H1 (cell line): ENCODE data around the gene XPO1. TPM values are rescaled to one million over a fixed set of nuclear protein-coding genes. Genes with fewer than 3 reads are reported as not detected.

Experiments used
- CTCF ChIA-PET: fragments of 300-600 bp; sonication (Branson Sonifier 250); formaldehyde crosslinking; loops from one replicate; lab custom pipeline; 2021; ENCODE audit not compliant: partially characterized antibody; lab: Charles Lee
- POLR2A ChIA-PET: fragments of 300-600 bp; sonication (Branson Sonifier 250); formaldehyde crosslinking; loops from one replicate; lab custom pipeline; 2021; ENCODE audit warnings: inconsistent platforms; ENCODE audit not compliant: partially characterized antibody; lab: Charles Lee
- DNase-seq, 2 experiments: peaks; one replicate each; pipeline versions ENCODE4 v3.0.0 to v3.0.0-alpha.2; 2010 to 2022; ENCODE audit warnings: low spot score in 2 of 2, low read depth in 1 of 2, mixed read lengths in 1 of 2
- FAIRE-seq: peaks from 2 replicates; lab custom pipeline; 2011; peaks lifted over from hg19 to GRCh38; lab: Jason Lieb, UNC
- H2AFZ ChIP-seq: 2 replicates; pipeline ENCODE4 v1.8.1; 2012; ENCODE audit warnings: low read length, inconsistent platforms
- H2AK5ac ChIP-seq: 2 replicates; pipeline ENCODE4 v1.6.1; 2013; ENCODE audit warnings: low read depth, low read length
- H2BK120ac ChIP-seq: replicated peaks from 2 replicates; pipeline ENCODE3; 2013; ENCODE audit warnings: low read depth, low read length, inconsistent platforms
- H2BK12ac ChIP-seq: 2 replicates; pipeline ENCODE4 v1.6.1; 2013; ENCODE audit warnings: low read depth, low read length
- H2BK15ac ChIP-seq: 2 replicates; pipeline ENCODE4 v1.6.1; 2013; ENCODE audit warnings: low read length
- H2BK20ac ChIP-seq: 2 replicates; pipeline ENCODE4 v1.6.1; 2013; ENCODE audit warnings: low read length
- H2BK5ac ChIP-seq: 2 replicates; pipeline ENCODE4 v1.6.1; 2013; ENCODE audit warnings: low read depth, low read length
- H3K14ac ChIP-seq: 2 replicates; pipeline ENCODE4 v1.6.1; 2013; ENCODE audit warnings: inconsistent platforms; ENCODE audit not compliant: insufficient read length
- H3K18ac ChIP-seq: 2 replicates; pipeline ENCODE4 v1.6.1; 2013; ENCODE audit warnings: low read length; ENCODE audit errors: extremely low read depth
- H3K23ac ChIP-seq: 2 replicates; pipeline ENCODE4 v1.6.1; 2013; ENCODE audit warnings: inconsistent platforms; ENCODE audit not compliant: insufficient read length
- H3K23me2 ChIP-seq: 2 replicates; pipeline ENCODE4 v1.6.1; 2013; ENCODE audit warnings: low read depth, low read length
- H3K27ac ChIP-seq: 2 replicates; pipeline ENCODE4 v1.6.1; 2011; ENCODE audit warnings: low read depth, low read length, inconsistent platforms
- H3K27me3 ChIP-seq, 4 experiments: replicated peaks in 1 of 4; 1 replicate in 1 of 4; 2 replicates in 3 of 4; pipeline versions ENCODE4 v1.6.1 to v1.8.1; 2011 to 2013; ENCODE audit warnings: low read length in 3 of 4, mild to moderate bottlenecking in 3 of 4, inconsistent platforms in 2 of 4, mixed read lengths in 2 of 4, moderate library complexity in 1 of 4; ENCODE audit not compliant: control insufficient read depth in 3 of 4, insufficient read depth in 3 of 4; ENCODE audit errors: extremely low read depth in 1 of 4
- H3K36me3 ChIP-seq, 4 experiments: 2 replicates each; pipeline versions ENCODE4 v1.6.1 to v1.8.1; 2011 to 2013; ENCODE audit warnings: mild to moderate bottlenecking in 4 of 4, low read length in 3 of 4, moderate library complexity in 2 of 4, control low read depth in 1 of 4, inconsistent platforms in 1 of 4; ENCODE audit not compliant: insufficient read depth in 4 of 4, control insufficient read depth in 2 of 4
- H3K4ac ChIP-seq: replicated peaks from 2 replicates; pipeline ENCODE3; 2013; ENCODE audit warnings: low read length, low read depth, mixed read lengths, inconsistent platforms; ENCODE audit not compliant: insufficient read length
- H3K4me1 ChIP-seq, 4 experiments: replicated peaks in 1 of 4; 1 replicate in 1 of 4; 2 replicates in 3 of 4; pipeline versions ENCODE4 v1.6.1 to v1.8.1; 2011 to 2013; ENCODE audit warnings: low read length in 3 of 4, inconsistent platforms in 2 of 4, mixed read lengths in 1 of 4; ENCODE audit not compliant: insufficient read depth in 4 of 4, control insufficient read depth in 3 of 4
- H3K4me2 ChIP-seq, 2 experiments: 2 replicates each; pipeline versions ENCODE4 v1.6.1 to v1.8.1; 2011 to 2013; ENCODE audit warnings: low read depth in 2 of 2, low read length in 2 of 2, control low read depth in 1 of 2, inconsistent platforms in 1 of 2, mild to moderate bottlenecking in 1 of 2; ENCODE audit not compliant: insufficient read depth in 1 of 2
- H3K4me3 ChIP-seq, 4 experiments: fragments of 200-600, 300-600 bp in 1 of 4; sonication (generic), shearing (Covaris generic), sonication (Bioruptor Twin) in 1 of 4; 2 replicates each; pipeline versions ENCODE4 v1.5.1 to v1.8.1; 2011 to 2016; ENCODE audit warnings: low read length in 4 of 4, low read depth in 3 of 4, control low read depth in 2 of 4, inconsistent platforms in 2 of 4, mild to moderate bottlenecking in 2 of 4, mixed read lengths in 1 of 4, moderate library complexity in 1 of 4; ENCODE audit not compliant: insufficient read depth in 2 of 4; ENCODE audit errors: extremely low read depth in 1 of 4
- H3K56ac ChIP-seq: replicated peaks from 2 replicates; pipeline ENCODE3; 2013; ENCODE audit warnings: low read depth, mild to moderate bottlenecking, mixed read lengths, low read length, inconsistent platforms; ENCODE audit not compliant: insufficient read length
- H3K79me1 ChIP-seq: 2 replicates; pipeline ENCODE4 v1.6.1; 2013; ENCODE audit warnings: low read depth, low read length, control low read depth
- H3K79me2 ChIP-seq, 2 experiments: 2 replicates each; pipeline versions ENCODE4 v1.6.1 to v1.8.1; 2012 to 2013; ENCODE audit warnings: low read length in 2 of 2, mild to moderate bottlenecking in 2 of 2, inconsistent platforms in 1 of 2; ENCODE audit not compliant: insufficient read depth in 2 of 2, control insufficient read depth in 1 of 2
- H3K9ac ChIP-seq, 4 experiments: replicated peaks in 1 of 4; 1 replicate in 1 of 4; 2 replicates in 3 of 4; pipeline versions ENCODE4 v1.6.1 to v1.8.1; 2011 to 2013; ENCODE audit warnings: low read depth in 3 of 4, low read length in 3 of 4, control low read depth in 2 of 4, mild to moderate bottlenecking in 2 of 4, moderate library complexity in 2 of 4, inconsistent platforms in 1 of 4; ENCODE audit errors: extremely low read depth in 1 of 4
- H3K9me3 ChIP-seq, 2 experiments: 2 replicates each; pipeline versions ENCODE4 v1.6.1 to v1.8.1; 2012 to 2013; ENCODE audit warnings: mild to moderate bottlenecking in 2 of 2, moderate library complexity in 2 of 2, control low read depth in 1 of 2, inconsistent platforms in 1 of 2, low read depth in 1 of 2, low read length in 1 of 2, mixed read lengths in 1 of 2; ENCODE audit not compliant: insufficient read depth in 2 of 2
- H4K20me1 ChIP-seq, 2 experiments: replicated peaks in 1 of 2; 2 replicates each; pipeline versions ENCODE3 to v1.8.1; 2011 to 2013; ENCODE audit warnings: inconsistent platforms in 2 of 2, low read length in 2 of 2, mild to moderate bottlenecking in 1 of 2; ENCODE audit not compliant: insufficient read depth in 2 of 2, control insufficient read depth in 1 of 2
- H4K5ac ChIP-seq: 2 replicates; pipeline ENCODE4 v1.6.1; 2013; ENCODE audit warnings: low read length, low read depth, mixed read lengths, inconsistent platforms; ENCODE audit not compliant: insufficient read length
- H4K8ac ChIP-seq: 2 replicates; pipeline ENCODE4 v1.8.0; 2013; ENCODE audit warnings: mild to moderate bottlenecking, moderate library complexity, low read length, inconsistent platforms; ENCODE audit not compliant: insufficient read depth; ENCODE audit errors: extremely low read depth
- H4K91ac ChIP-seq: replicated peaks from 2 replicates; pipeline ENCODE3; 2013; ENCODE audit warnings: low read length, mixed read lengths, inconsistent platforms; ENCODE audit not compliant: insufficient read length
- CTBP2 ChIP-seq: IDR thresholded peaks from 2 replicates; pipeline ENCODE4 v1.7.0; 2011; ENCODE audit warnings: borderline replicate concordance, mild to moderate bottlenecking, moderate library complexity, mixed read lengths, low read length; ENCODE audit not compliant: insufficient read depth, insufficient read length
- EGR1 ChIP-seq: IDR thresholded peaks from 2 replicates; pipeline ENCODE4 v1.6.1; 2011; ENCODE audit warnings: low read depth, low read length, borderline replicate concordance
- GTF2F1 ChIP-seq: IDR thresholded peaks from 2 replicates; pipeline ENCODE4 v1.6.1; 2012; ENCODE audit warnings: low read depth, low read length, improper control_type of control experiment, borderline replicate concordance
- HDAC6 ChIP-seq: IDR thresholded peaks from one replicate; pipeline ENCODE4 v1.7.1; 2012; ENCODE audit warnings: low read depth, mild to moderate bottlenecking, inconsistent platforms, low read length, moderate library complexity
- JUND ChIP-seq: IDR thresholded peaks from 2 replicates; pipeline ENCODE4 v1.6.1; 2011; ENCODE audit warnings: mild to moderate bottlenecking, improper control_type of control experiment, low read length
- KDM4A ChIP-seq: IDR thresholded peaks from one replicate; pipeline ENCODE4 v1.7.1; 2012; ENCODE audit warnings: low read depth, mild to moderate bottlenecking, moderate library complexity, low read length, inconsistent platforms; ENCODE audit not compliant: severe bottlenecking
- NRF1 ChIP-seq: IDR thresholded peaks from 2 replicates; pipeline ENCODE4 v1.6.1; 2011; ENCODE audit warnings: mild to moderate bottlenecking, low read depth, low read length, improper control_type of control experiment
- POU5F1 ChIP-seq: IDR thresholded peaks from 2 replicates; pipeline ENCODE4 v1.6.1; 2011; ENCODE audit warnings: low read depth, mild to moderate bottlenecking, low read length, moderate library complexity
- RAD21 ChIP-seq, 2 experiments: IDR thresholded peaks in 1 of 2; conservative IDR thresholded peaks in 1 of 2; 2 replicates each; pipeline ENCODE4 v1.6.1; 2011; ENCODE audit warnings: low read depth in 2 of 2, low read length in 2 of 2, improper control_type of control experiment in 1 of 2, inconsistent platforms in 1 of 2, mild to moderate bottlenecking in 1 of 2, moderate library complexity in 1 of 2
- RFX5 ChIP-seq: IDR thresholded peaks from 2 replicates; pipeline ENCODE4 v1.6.1; 2011; ENCODE audit warnings: low read depth, low read length, improper control_type of control experiment, borderline replicate concordance
- RNF2 ChIP-seq: fragments of 200-900, 300-1000 bp; sonication (generic); IDR thresholded peaks from 2 replicates; pipeline ENCODE4 v1.7.1; 2016; ENCODE audit warnings: borderline replicate concordance, low read depth, mild to moderate bottlenecking, antibody characterized with exemption, low read length; ENCODE audit not compliant: poor library complexity, severe bottlenecking; ENCODE audit errors: missing control alignments
- SIRT6 ChIP-seq: IDR thresholded peaks from one replicate; pipeline ENCODE4 v1.7.1; 2012; ENCODE audit warnings: low read length, inconsistent platforms
- ZNF274 ChIP-seq: IDR thresholded peaks from 2 replicates; pipeline ENCODE4 v1.7.0; 2012; ENCODE audit warnings: low read length, borderline replicate concordance; ENCODE audit errors: extremely low read depth
- WGBS, 2 experiments: shearing (Covaris generic) in 1 of 2; methylation state at CpG; one replicate each; pipeline versions ENCODE4 v1.1.6 to v1.1.7; 2013 to 2015; ENCODE audit warnings: low lambda C conversion rate in 2 of 2, mixed read lengths in 2 of 2, inconsistent platforms in 1 of 2, low coverage in 1 of 2, missing lambda C conversion rate in 1 of 2; ENCODE audit not compliant: insufficient replicate concordance in 2 of 2, insufficient coverage in 1 of 2, insufficient read length in 1 of 2; ENCODE audit errors: extremely low coverage in 1 of 2, missing lambda C conversion rate in 1 of 2; 5-methylcytosine and 5-hydroxymethylcytosine counted together
- polyA plus RNA-seq, 7 experiments: library from polyadenylated mRNA; depleted of rRNA in 3 of 7; stranded (reverse) in 5 of 7; unstranded in 2 of 7; fragments of >200 nt in 5 of 7; fragments of 200-250 nt in 2 of 7; gene quantifications; 1 replicate in 5 of 7; 2 replicates in 1 of 7; 4 replicates in 1 of 7; pipeline versions ENCODE4 v1.2.1 to v1.2.3, GENCODE V29; 2011 to 2013; ENCODE audit warnings: missing spikeins in 2 of 7, mixed read lengths in 2 of 7
- total RNA-seq: library from RNA; stranded (reverse); fragmentation: NEBNext Ultra II Directional; extraction: Animal tissue kit (Norgen Biotek cat#: 25700); gene quantifications from 2 replicates; pipeline ENCODE4 v1.2.1, GENCODE V29; 2021

XPO1 gene
- total and polyA plus RNA-seq, 2 of the 8 experiments (the other 6 are each of a cell fraction or from before 2014, with no cell fraction given): 110 to 296 TPM

GRCh38 chr2:61460163-61460562 is 78.0 kb downstream of the XPO1 start:
- POLR2A ChIA-PET: interaction anchor here (0.6 to 1.6 kb wide), 3 partner anchors 10 to 77 kb away, joined by 3 read pairs; no protein-coding TSS in a partner anchor
- no peak overlapping the region for H3K4me3 ChIP-seq
- H3K79me1 ChIP-seq: peaks cover 8% of the 10 kb centered on the region; the same call in 1 of the 2 replicates
- H3K27ac ChIP-seq: no peak overlapping the region
- DNase-seq (no peak), FAIRE-seq (no peak)
- H2AFZ ChIP-seq: no peak overlapping the region
- H3K23me2 ChIP-seq: no peaks in the 10 kb centered on the region
- H3K4me1 ChIP-seq: peaks cover 0 to 3% (median 0%) of the 10 kb centered on the region in 4 experiments; a peak in 1 of 7 replicates
- H2BK15ac ChIP-seq: no peak overlapping the region
- no peak overlapping the region for H3K18ac ChIP-seq
- H3K14ac ChIP-seq: no peak overlapping the region
- no peak overlapping the region for H2BK5ac ChIP-seq
- H4K20me1 ChIP-seq: peaks cover 10 to 18% of the 10 kb centered on the region in 2 experiments
- no peak overlapping the region for H4K91ac ChIP-seq
- no peak overlapping the region for H2BK120ac ChIP-seq
- no peak overlapping the region for H2AK5ac ChIP-seq
- 97% methylated on average over 4 of the region's 4 CpGs; no CpG with 5 or more reads in 1 of the 2 experiments for WGBS, 2 experiments
- H2BK12ac ChIP-seq: no peak overlapping the region
- peaks cover 39 to 99% of the 10 kb centered on the region in 2 experiments for H3K79me2 ChIP-seq
- no peak overlapping the region for H3K4me2 ChIP-seq
- no peak overlapping the region for H3K23ac ChIP-seq
- no peak overlapping the region for H4K5ac ChIP-seq
- H3K27me3 ChIP-seq: no peaks in the 10 kb centered on the region
- H2BK20ac ChIP-seq: no peak overlapping the region
- H3K36me3 ChIP-seq: no peaks in the 10 kb centered on the region; a peak in 1 of 8 replicates
- CTCF ChIA-PET: interaction anchor here (0.5 to 2.5 kb wide), 3 partner anchors 12 to 33 kb away, joined by 3 to 7 read pairs (median 3); no protein-coding TSS in a partner anchor
- no peak overlapping the region for H4K8ac ChIP-seq
- no peak overlapping the region for H3K9ac ChIP-seq
- H3K4ac ChIP-seq: no peak overlapping the region
- H3K56ac ChIP-seq: no peak overlapping the region
- H3K9me3 ChIP-seq: no peaks in the 10 kb centered on the region
- no peak for TF ChIP-seq EGR1
- no peak for TF ChIP-seq JUND
- no peak for TF ChIP-seq NRF1
- no peak for TF ChIP-seq GTF2F1
- no peak for TF ChIP-seq RAD21 (IDR thresholded peaks at IDR 0.05 in 1 of 2, conservative IDR thresholded peaks at IDR 0.05 in 1 of 2; ENCODE audit: low read depth in 2 of 2, low read length in 2 of 2)
- no peak for TF ChIP-seq POU5F1
- no peak for TF ChIP-seq KDM4A
- TF ChIP-seq RNF2: no peak
- TF ChIP-seq SIRT6: no peak
- TF ChIP-seq RFX5: no peak
- TF ChIP-seq HDAC6: no peak
- TF ChIP-seq ZNF274: no peak
- no peak for TF ChIP-seq CTBP2
